ENCODE results near the gene JRKL. TPM values are rescaled to one million over a fixed set of nuclear protein-coding genes. Genes with fewer than 3 reads are reported as not detected.
"Not testable (repeated sequence)": the region's sequence is repeated elsewhere in the genome, so short reads cannot be mapped to it uniquely, and the experiment has no call there.

JRKL gene
- polyA plus RNA-seq, 4 donors: 1.6 to 18.5 (median 4.3) TPM

DNA sequence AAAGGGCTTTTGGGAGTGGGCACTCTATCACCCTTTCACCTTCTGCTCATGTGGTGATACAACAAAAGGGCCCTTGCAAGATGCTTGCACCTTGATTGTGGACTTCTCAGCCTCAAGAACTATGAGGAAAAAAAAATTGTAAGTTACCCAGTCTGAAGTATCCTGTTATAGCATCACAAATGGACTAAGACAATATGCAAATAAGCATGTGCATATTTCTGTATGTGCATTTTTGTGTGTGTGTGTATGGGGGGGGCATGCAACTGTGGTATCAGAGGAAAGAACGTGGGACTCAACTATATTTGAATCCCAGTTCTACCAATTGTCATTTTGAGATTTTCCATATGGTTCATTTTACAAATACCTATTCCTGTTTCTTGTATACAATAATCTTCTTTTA is 10.9 kb downstream of the JRKL start:
- Histone ChIP-seq H3K27ac (ENCODE audit: low read depth in 1 of 3, low read length in 2 of 3) (no peak overlapping the region), H3K4me1 (ENCODE audit: control insufficient read depth in 3 of 3, insufficient read depth in 2 of 3, low read depth in 1 of 3, low read length in 2 of 3) (no peaks in the 10 kb centered on the region), H3K27me3 (ENCODE audit: control insufficient read depth in 3 of 3, insufficient read depth in 3 of 3, low read length in 3 of 3) (no peaks in the 10 kb centered on the region), H3K9me3 (ENCODE audit: control insufficient read depth in 2 of 2, insufficient read depth in 1 of 2, low read depth in 1 of 2, low read length in 1 of 2) (no peaks in the 10 kb centered on the region), H3K36me3 (ENCODE audit: control insufficient read depth in 3 of 3, insufficient read depth in 2 of 3, low read depth in 1 of 3, low read length in 3 of 3) (no peaks in the 10 kb centered on the region), H3K4me3 (ENCODE audit: low read depth in 1 of 3, low read length in 3 of 3) (no peak overlapping the region)
- no peak for DNase-seq
- 86 to 97% (median 92%) methylated on average over 1 of the region's 1 CpG for WGBS, 3 donors
- no peak for FAIRE-seq

DNA sequence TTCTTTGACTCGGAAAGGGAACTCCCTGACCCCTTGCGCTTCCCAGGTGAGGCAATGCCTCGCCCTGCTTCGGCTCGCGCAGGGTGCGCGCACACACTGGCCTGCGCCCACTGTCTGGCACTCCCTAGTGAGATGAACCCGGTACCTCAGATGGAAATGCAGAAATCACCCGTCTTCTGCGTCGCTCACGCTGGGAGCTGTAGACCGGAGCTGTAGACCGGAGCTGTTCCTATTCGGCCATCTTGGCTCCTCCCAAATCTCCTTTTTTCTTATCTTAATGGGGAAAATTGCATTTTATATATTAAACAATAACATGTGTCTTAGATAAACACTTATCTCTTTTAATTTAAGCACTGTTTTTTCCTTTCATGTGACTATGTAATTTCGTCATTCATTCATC is 21.6 kb downstream of the JRKL start:
- H3K27ac ChIP-seq (ENCODE audit: low read depth in 1 of 3, low read length in 2 of 3); H3K4me1 ChIP-seq (ENCODE audit: control insufficient read depth in 3 of 3, insufficient read depth in 2 of 3, low read depth in 1 of 3, low read length in 2 of 3); FAIRE-seq; H3K4me3 ChIP-seq (ENCODE audit: low read depth in 1 of 3, low read length in 3 of 3); DNase-seq; H3K9me3 ChIP-seq (ENCODE audit: control insufficient read depth in 2 of 2, insufficient read depth in 1 of 2, low read depth in 1 of 2, low read length in 1 of 2); H3K36me3 ChIP-seq (ENCODE audit: control insufficient read depth in 3 of 3, insufficient read depth in 2 of 3, low read depth in 1 of 3, low read length in 3 of 3); H3K27me3 ChIP-seq (ENCODE audit: control insufficient read depth in 3 of 3, insufficient read depth in 3 of 3, low read length in 3 of 3): not testable (repeated sequence)
- WGBS, 3 donors: 42 to 81% (median 77%) methylated on average over 12 to 18 of the region's 18 CpGs

DNA sequence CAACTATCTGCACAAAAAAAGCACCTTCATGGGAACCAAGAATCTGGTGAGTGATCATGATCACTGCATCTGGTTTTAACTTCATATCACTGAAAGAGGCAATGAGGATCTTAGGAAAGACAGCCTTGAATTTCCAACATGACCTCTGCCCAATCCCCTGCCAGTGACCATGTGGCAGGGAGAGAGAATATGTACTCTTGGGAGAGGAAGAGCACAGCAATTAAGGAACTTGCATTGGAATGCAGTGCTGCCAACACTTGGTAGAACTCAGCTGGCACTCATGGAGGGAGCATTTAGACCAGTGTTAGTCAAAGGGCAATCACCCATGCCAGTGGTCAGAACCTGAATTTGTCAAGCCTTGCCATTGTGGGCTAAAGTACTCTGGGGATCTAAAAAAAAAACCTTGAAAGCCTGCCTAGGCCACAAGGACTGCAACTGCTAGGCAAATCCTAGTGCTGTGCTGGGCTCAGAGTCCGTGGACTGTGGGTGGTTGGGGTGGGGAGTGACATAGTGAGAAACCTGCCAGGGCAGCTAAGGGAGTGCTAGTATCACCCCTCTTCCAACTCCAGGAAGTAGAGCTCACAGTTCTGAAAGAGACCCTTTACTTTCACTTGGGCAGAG is 23.1 kb downstream of the JRKL start:
- Histone ChIP-seq H3K4me1 (ENCODE audit: control insufficient read depth in 3 of 3, insufficient read depth in 2 of 3, low read depth in 1 of 3, low read length in 2 of 3) (peaks cover 0 to 5% (median 0%) of the 10 kb centered on the region in 3 donors), H3K36me3 (ENCODE audit: control insufficient read depth in 3 of 3, insufficient read depth in 2 of 3, low read depth in 1 of 3, low read length in 3 of 3) (no peaks in the 10 kb centered on the region), H3K9me3 (ENCODE audit: control insufficient read depth in 2 of 2, insufficient read depth in 1 of 2, low read depth in 1 of 2, low read length in 1 of 2) (no peaks in the 10 kb centered on the region), H3K4me3 (ENCODE audit: low read depth in 1 of 3, low read length in 3 of 3) (no peak overlapping the region), H3K27me3 (ENCODE audit: control insufficient read depth in 3 of 3, insufficient read depth in 3 of 3, low read length in 3 of 3) (no peaks in the 10 kb centered on the region), H3K27ac (ENCODE audit: low read depth in 1 of 3, low read length in 2 of 3) (no peak overlapping the region)
- peak; percentile 14 to 53 for DNase-seq
- WGBS, 3 donors: 26 to 55% (median 42%) methylated on average over 1 of the region's 1 CpG
- FAIRE-seq: no peak

DNA sequence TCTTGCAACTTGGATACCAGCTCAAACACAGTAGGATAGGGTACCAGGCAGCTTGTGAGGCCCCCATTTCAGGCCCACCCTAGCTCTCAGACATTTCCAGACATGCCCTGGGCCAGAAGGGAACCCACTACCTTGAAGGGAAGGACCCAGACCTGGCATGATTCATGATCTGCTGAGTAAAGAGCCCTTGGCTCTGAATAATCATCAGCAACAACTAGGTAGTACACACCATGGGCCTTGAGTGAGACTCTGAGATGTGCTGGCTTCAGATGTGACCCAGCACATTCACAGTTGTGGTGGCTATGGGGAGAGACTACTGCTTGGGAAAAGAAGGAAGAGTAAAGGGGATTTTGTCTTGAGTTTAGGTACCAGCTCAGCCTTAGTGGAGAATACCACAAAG is 23.6 kb downstream of the JRKL start:
- H3K9me3 ChIP-seq (ENCODE audit: control insufficient read depth in 2 of 2, insufficient read depth in 1 of 2, low read depth in 1 of 2, low read length in 1 of 2): no peaks in the 10 kb centered on the region

DNA sequence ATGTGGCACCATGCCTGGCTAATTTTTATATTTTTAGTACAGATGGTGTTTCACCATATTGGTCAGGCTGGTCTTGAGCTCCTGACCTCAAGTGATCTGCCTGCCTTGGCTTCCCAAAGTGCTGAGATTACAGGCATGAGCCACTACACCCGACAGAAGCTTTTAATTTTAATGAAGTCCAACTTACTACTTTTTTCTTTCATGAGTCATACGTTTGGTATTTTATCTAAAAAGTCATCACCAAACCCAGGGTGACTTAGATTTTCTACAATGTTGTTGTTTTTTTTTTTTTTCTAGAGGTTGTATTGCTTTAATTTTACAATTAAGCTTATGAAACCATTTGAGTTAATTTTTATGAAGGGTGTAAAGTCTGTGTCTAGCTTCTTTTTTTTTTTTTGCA is 34.9 kb downstream of the JRKL start:
- DNase-seq (no peak), FAIRE-seq (no peak)
- H3K27ac ChIP-seq (ENCODE audit: low read depth in 1 of 3, low read length in 2 of 3): no peak overlapping the region
- no peaks in the 10 kb centered on the region for H3K9me3 ChIP-seq (ENCODE audit: control insufficient read depth in 2 of 2, insufficient read depth in 1 of 2, low read depth in 1 of 2, low read length in 1 of 2)
- H3K36me3 ChIP-seq (ENCODE audit: control insufficient read depth in 3 of 3, insufficient read depth in 2 of 3, low read depth in 1 of 3, low read length in 3 of 3): no peaks in the 10 kb centered on the region
- no peaks in the 10 kb centered on the region for H3K4me1 ChIP-seq (ENCODE audit: control insufficient read depth in 3 of 3, insufficient read depth in 2 of 3, low read depth in 1 of 3, low read length in 2 of 3)
- H3K4me3 ChIP-seq (ENCODE audit: low read depth in 1 of 3, low read length in 3 of 3): no peak overlapping the region
- 9 to 39% (median 34%) methylated on average over 2 of the region's 2 CpGs for WGBS, 3 donors
- H3K27me3 ChIP-seq (ENCODE audit: control insufficient read depth in 3 of 3, insufficient read depth in 3 of 3, low read length in 3 of 3): no peaks in the 10 kb centered on the region

More for the DNA sequence above, 23.6 kb downstream of the JRKL start:
- Histone ChIP-seq H3K36me3 (ENCODE audit: control insufficient read depth in 3 of 3, insufficient read depth in 2 of 3, low read depth in 1 of 3, low read length in 3 of 3) (no peaks in the 10 kb centered on the region), H3K4me1 (ENCODE audit: control insufficient read depth in 3 of 3, insufficient read depth in 2 of 3, low read depth in 1 of 3, low read length in 2 of 3) (peaks cover 0 to 5% (median 0%) of the 10 kb centered on the region in 3 donors), H3K4me3 (ENCODE audit: low read depth in 1 of 3, low read length in 3 of 3) (no peak overlapping the region), H3K27me3 (ENCODE audit: control insufficient read depth in 3 of 3, insufficient read depth in 3 of 3, low read length in 3 of 3) (no peaks in the 10 kb centered on the region), H3K27ac (ENCODE audit: low read depth in 1 of 3, low read length in 2 of 3) (no peak overlapping the region)
- no peak for FAIRE-seq
- DNase-seq: no peak

DNA sequence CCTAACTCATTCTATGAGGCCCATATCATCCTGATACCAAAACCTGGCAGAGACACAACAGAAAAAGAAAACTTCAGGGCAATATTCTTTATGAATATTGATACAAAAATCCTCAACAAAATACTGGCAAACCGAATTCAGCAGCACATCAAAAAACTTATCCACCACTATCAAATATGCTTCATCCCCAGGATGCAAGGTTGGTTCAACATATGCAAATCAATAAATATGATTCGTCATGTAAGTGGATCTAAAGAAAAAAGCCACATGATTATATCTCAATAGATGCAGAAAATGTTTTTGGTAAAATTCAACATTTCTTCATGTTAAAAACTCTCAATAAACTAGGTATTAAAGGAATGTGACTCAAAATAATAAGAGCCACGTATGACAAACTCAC is 40.9 kb downstream of the JRKL start:
- FAIRE-seq (no peak), DNase-seq (no peak)
- no peak overlapping the region for H3K27ac ChIP-seq (ENCODE audit: low read depth in 1 of 3, low read length in 2 of 3)
- no peaks in the 10 kb centered on the region for H3K36me3 ChIP-seq (ENCODE audit: control insufficient read depth in 3 of 3, insufficient read depth in 2 of 3, low read depth in 1 of 3, low read length in 3 of 3)
- H3K9me3 ChIP-seq (ENCODE audit: control insufficient read depth in 2 of 2, insufficient read depth in 1 of 2, low read depth in 1 of 2, low read length in 1 of 2): no peaks in the 10 kb centered on the region
- no peak overlapping the region for H3K4me3 ChIP-seq (ENCODE audit: low read depth in 1 of 3, low read length in 3 of 3)
- no peaks in the 10 kb centered on the region for H3K27me3 ChIP-seq (ENCODE audit: control insufficient read depth in 3 of 3, insufficient read depth in 3 of 3, low read length in 3 of 3)
- H3K4me1 ChIP-seq (ENCODE audit: control insufficient read depth in 3 of 3, insufficient read depth in 2 of 3, low read depth in 1 of 3, low read length in 2 of 3): no peaks in the 10 kb centered on the region
- WGBS, 3 donors: 61 to 78% (median 72%) methylated on average over 3 of the region's 3 CpGs

DNA sequence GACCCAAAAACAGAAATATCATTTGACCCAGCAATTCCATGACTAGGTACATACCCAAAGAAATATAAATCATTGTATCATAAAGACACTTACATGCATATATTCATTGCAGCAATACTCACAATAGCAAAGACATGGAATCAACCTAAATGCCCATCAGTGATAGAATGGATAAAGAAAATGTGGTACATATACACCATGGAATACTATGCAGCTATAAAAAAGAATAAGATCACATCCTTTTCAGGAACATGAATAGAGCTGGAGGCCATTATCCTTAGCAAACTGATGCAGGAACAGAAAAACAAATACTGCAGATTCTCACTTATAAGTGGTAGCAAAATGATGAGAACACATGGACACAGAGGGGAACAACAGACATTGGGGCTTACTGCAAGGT is 42.8 kb downstream of the JRKL start:
- not testable (repeated sequence) for H3K9me3 ChIP-seq (ENCODE audit: control insufficient read depth in 2 of 2, insufficient read depth in 1 of 2, low read depth in 1 of 2, low read length in 1 of 2); H3K4me1 ChIP-seq (ENCODE audit: control insufficient read depth in 3 of 3, insufficient read depth in 2 of 3, low read depth in 1 of 3, low read length in 2 of 3); FAIRE-seq; H3K36me3 ChIP-seq (ENCODE audit: control insufficient read depth in 3 of 3, insufficient read depth in 2 of 3, low read depth in 1 of 3, low read length in 3 of 3); H3K4me3 ChIP-seq (ENCODE audit: low read depth in 1 of 3, low read length in 3 of 3); H3K27me3 ChIP-seq (ENCODE audit: control insufficient read depth in 3 of 3, insufficient read depth in 3 of 3, low read length in 3 of 3); DNase-seq; H3K27ac ChIP-seq (ENCODE audit: low read depth in 1 of 3, low read length in 2 of 3)

Other genes with a start within 250 kb of the JRKL start
- 10 to 100 TPM in 1 of 4 donors, 1 to 10 TPM in 1, under 1 TPM in 2; 0.45 to 11.6 (median 1.6) TPM for gene MAML2, start 46.8 kb upstream of the JRKL start, polyA plus RNA-seq
- gene CCDC82, start 101 bp upstream of the JRKL start, polyA plus RNA-seq: 10 to 100 TPM; 10.3 to 22.9 (median 12.2) TPM

All from small intestine (tissue), 7 donors.